GM12864 (cell line): Measurements from ENCODE around the gene ARHGEF3.

Source experiments
- DNase-seq: peaks from one replicate; pipeline ENCODE4 v3.0.0-alpha.2; 2011; ENCODE audit warnings: low read depth
- H3K4me3 ChIP-seq: 2 replicates; pipeline ENCODE4 v1.5.1; 2011; ENCODE audit warnings: mild to moderate bottlenecking, low read depth, low read length, control low read depth
- TF ChIP-seq, protein P1 (sequence below): IDR thresholded peaks from 2 replicates; pipeline ENCODE4 v1.5.1; 2011; ENCODE audit warnings: low read depth, mild to moderate bottlenecking, moderate library complexity, low read length, control low read depth, inconsistent platforms; ENCODE audit errors: missing control alignments

The ARHGEF3 gene

DNA sequence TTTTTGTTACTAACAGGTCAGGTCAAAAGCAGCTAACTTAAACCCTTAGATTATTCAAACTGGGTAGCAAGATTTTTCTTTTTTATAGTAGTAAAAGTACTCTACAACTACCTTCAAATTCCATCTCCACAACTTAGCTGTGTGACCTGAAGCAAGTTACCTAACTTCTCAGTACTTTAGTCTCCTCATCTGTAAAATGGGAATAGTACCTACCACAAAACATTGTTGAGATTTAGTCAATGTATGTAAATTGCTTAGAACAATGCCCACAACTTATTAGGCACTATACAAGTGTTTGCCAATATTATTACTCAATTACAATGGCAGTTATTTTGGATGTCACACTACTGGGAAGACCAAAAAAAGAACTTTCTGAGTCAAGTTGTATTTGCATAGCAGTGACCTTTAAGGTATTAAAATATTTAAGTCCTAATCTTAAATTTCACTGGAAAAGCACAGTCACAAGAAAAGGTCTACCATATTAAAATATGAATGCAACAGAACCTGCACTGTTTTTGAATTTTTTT is 121.6 kb downstream of the ARHGEF3 start:
- H3K4me3 ChIP-seq: no peak overlapping the region
- no peak for DNase-seq

More for the DNA sequence above, 121.6 kb downstream of the ARHGEF3 start:
- TF ChIP-seq, protein P1, sequence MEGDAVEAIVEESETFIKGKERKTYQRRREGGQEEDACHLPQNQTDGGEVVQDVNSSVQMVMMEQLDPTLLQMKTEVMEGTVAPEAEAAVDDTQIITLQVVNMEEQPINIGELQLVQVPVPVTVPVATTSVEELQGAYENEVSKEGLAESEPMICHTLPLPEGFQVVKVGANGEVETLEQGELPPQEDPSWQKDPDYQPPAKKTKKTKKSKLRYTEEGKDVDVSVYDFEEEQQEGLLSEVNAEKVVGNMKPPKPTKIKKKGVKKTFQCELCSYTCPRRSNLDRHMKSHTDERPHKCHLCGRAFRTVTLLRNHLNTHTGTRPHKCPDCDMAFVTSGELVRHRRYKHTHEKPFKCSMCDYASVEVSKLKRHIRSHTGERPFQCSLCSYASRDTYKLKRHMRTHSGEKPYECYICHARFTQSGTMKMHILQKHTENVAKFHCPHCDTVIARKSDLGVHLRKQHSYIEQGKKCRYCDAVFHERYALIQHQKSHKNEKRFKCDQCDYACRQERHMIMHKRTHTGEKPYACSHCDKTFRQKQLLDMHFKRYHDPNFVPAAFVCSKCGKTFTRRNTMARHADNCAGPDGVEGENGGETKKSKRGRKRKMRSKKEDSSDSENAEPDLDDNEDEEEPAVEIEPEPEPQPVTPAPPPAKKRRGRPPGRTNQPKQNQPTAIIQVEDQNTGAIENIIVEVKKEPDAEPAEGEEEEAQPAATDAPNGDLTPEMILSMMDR: no peak
